B cell (primary cell): ENCODE data around the gene AP2B1.

ENCODE experiments used
- EZH2 ChIP-seq: IDR thresholded peaks from 2 replicates; pipeline ENCODE4 v1.6.1; 2012; ENCODE audit warnings: borderline replicate concordance, low read depth, mild to moderate bottlenecking, moderate library complexity, low read length; ENCODE audit not compliant: insufficient read depth, poor library complexity, severe bottlenecking
- TF ChIP-seq, protein P1 (sequence below): fragments of 200-600 bp; IDR thresholded peaks from one replicate; pipeline ENCODE4 v1.8.0; 2022; ENCODE audit warnings: antibody characterized with exemption, mild to moderate bottlenecking

DNA sequence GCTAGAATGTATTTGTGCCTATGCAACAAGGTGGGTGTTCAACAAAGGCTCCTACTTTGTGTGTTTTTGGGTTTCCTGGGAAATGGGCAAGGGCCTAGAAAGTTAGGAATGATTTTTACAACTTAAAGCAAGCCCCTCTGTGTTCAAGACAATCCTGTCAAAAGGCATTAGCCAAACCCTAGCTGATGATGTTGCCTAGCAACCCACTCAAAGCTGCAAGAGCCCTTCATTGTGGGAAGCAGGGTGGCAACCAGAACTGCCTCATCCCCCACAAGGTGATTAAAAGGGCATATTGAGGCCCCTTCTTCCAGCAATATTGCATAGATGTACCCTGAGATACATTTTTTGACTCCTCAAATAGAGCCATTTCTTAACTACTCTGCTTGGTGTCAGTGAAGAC lies 128.3 kb downstream of the AP2B1 start:
- TF ChIP-seq, protein P1, sequence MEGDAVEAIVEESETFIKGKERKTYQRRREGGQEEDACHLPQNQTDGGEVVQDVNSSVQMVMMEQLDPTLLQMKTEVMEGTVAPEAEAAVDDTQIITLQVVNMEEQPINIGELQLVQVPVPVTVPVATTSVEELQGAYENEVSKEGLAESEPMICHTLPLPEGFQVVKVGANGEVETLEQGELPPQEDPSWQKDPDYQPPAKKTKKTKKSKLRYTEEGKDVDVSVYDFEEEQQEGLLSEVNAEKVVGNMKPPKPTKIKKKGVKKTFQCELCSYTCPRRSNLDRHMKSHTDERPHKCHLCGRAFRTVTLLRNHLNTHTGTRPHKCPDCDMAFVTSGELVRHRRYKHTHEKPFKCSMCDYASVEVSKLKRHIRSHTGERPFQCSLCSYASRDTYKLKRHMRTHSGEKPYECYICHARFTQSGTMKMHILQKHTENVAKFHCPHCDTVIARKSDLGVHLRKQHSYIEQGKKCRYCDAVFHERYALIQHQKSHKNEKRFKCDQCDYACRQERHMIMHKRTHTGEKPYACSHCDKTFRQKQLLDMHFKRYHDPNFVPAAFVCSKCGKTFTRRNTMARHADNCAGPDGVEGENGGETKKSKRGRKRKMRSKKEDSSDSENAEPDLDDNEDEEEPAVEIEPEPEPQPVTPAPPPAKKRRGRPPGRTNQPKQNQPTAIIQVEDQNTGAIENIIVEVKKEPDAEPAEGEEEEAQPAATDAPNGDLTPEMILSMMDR = no peak
- TF ChIP-seq EZH2 = no peak
